Measurements from ENCODE around the gene ZFAND3.
"Not testable (repeated sequence)": the region's sequence is repeated elsewhere in the genome, so short reads cannot be mapped to it uniquely, and the experiment has no call there.

ZFAND3 gene

DNA sequence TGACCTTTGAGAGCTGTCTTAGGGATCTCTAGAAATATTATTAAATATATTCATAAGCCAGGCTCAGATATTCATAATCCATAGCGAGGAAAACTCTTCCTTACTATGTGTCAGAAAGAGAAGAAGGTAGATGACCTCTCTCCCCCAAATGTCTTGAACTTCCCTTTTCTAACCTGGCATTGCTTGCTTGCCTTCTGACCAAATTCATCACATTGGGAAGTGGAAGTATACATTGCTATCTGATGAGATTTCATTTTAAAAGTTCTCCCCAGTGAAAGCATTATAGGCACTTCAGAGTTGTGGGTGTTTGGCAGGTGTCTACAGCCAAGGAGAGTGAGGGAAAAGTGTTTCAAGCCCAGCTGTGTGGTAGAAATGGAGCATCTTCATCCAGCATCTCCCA, 197.3 kb downstream of the ZFAND3 start:
- peak; percentile 23 for DNase-seq

DNA sequence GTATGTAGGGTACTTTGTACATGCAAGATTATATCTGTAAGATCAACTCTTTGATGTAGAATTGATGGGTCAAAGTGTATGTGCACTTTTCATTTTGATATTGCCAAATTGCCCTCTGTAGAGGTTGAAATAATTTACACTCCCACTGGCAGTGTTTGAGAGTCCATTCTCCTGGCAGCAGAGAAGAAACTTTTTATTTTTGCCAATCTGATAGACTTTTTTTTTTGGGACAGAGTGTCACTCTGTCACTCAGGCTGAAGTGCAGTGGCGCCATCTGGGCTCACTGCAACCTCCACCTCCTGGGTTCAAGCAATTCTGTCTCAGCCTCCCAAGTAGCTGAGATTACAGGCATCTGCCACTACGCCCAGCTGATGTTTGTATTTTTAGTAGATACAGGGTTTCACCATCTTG, 199.2 kb downstream of the ZFAND3 start:
- DNase-seq, result no peak

DNA sequence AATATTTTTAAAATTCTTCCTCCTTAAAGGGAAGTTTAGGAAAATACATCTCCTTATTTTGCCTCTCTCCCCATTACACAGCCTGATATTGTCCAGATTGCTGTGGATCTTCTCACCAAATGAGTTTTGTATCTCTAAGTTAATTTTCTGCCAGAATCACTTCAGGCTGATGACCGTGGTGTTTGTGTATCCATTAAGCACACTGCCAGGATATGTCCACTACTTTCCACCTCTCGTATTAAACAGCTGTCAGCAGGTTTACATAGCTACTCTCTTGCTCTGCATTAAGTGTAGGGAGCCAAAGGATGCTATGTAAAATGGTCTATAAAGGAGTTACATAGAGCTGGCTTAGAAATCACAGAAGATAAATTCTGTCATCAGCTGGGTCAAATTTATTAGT, 201.1 kb downstream of the ZFAND3 start:
- no peak for DNase-seq

DNA sequence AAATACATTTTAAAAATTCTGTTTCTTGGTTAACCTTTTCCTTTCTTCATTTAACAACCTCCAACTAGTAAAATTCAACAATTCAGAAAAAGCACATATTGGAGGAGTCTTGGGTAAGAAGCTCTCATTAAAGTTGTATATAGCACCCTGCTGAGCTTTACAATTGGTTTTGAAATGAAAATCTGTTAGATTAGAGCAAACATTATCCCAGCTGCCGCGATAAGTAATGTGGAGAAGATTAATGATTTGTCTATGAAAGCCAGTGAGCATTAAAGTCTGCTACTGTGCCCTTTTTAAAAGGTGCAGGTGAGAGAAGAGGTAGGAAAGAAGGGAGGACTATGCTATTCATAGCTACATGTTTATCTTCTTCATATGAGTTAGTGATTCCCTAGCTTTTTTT, 201.5 kb downstream of the ZFAND3 start:
- DNase-seq, result no peak

DNA sequence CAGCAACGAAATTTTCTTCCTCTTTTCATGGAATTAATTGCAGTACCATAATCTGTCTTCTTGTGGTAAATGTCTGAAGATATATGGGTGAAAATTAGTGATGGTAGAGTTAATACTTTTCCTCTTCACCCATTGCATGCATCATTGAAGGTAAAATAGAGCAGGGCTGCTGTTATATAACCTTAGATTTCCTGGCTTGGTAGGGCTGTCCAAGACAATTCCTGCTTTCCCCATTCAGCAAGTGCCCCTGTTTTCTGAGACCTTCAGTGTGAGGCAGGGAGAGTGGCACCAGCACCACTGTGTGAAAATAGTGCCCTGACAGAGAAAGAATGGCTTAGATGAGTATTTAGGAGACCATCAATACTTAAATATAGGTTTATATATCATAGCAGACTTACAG, 202.0 kb downstream of the ZFAND3 start:
- DNase-seq, result no peak

DNA sequence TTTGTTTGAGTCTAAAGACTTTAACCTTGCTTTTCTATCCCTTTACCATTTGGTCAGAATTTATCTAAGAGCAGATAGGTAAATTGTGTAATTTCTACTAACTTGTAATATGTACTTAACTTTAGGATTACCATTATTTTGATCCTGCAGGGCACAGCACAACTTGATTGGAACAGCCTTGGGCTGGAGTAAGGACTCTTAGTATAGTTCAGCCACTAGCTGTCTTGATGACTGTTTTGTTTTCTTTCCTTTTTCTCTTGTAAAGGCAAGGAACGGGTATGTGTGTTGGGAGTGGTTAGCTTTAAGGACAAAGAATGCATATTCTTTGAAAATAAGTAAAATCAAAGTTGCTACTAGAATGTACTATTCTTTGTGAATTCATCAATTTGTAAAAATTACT, 203.2 kb downstream of the ZFAND3 start:
- DNase-seq, result no peak

DNA sequence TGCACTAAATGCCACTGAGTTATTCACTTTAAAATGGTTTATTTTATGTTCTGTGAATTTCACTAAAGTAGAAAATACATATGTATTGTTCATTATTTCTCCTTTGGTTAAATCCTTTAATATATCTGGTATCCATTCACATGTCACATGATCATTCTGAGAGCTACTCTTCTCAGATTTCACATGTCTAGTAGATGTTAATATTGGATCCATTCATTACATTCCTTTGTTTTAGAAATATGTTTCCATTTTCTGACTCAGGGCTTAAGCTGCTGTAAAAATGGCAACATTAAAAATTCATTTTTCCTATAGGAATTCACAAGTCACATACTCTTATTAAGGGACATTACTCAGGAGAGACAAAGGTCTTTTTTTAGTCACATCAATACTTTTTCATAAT, 205.4 kb downstream of the ZFAND3 start:
- DNase-seq, result no peak

DNA sequence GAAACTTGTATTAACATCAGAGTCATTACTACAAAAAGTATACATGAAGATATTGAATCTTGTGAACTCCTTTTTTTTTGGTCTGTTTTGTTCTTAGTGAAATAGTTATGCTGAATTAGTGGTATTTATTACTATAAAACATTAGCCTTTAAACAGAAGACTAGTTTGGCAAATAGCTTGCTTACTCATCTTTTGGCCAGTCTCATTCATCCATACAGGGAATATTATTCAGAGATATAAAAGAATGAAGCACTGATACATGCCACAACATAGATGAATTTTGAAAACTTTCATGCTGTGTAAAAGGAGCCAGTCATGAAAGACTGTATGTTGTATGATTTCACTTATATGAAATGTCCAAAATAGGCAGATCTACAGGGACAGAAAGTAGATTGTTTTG, 205.9 kb downstream of the ZFAND3 start:
- no peak for DNase-seq

DNA sequence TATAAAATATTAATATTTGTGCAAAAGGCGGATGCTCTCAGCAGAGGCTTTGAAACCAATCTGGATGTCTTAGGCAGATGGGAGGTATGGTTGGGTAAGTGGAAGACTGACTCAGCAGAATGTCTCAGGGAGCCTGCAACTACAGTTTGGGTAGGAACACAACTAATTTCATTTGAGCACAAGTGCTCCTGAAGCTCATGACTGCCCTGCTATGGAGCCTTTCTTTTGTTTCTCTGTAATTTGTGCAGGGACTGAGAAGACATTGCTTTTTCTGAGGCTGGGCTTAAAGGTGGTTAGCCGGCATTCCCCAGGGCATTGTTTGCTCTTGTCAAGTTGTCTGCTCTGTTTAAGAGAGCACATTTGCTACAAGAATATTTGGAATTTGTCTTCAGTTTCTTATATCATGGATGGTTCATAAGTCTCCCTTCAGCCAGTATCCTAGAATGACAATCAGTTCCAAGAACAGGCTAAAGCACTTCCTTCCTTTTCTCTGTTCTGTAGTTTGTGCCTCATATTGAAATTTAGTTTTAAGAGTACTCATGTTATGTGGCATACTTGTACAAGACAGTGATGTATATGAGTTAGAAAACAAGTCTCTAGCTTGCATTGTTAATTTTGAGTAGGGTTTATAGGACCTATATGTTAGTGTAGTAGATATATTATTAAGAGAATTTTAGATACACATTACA, 208.3 kb downstream of the ZFAND3 start:
- peak; percentile 56 for DNase-seq

DNA sequence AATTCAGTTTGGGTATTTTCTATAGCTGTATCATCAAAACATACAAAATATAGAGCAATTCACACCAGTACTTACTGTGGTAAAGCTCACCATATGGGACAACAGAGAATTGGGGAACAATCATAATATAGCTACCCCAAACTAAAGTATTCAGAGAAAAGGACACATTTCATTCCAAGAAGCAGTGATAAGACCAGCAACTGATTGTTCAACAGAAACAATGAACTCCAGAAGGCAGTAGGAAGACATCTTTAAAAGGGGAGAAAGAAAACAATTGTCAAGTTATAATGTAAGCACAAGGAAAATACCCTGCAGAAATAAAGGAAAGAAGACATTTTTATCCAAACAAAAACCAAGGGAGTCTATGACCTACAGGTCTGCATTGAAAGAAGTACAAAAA, 210.9 kb downstream of the ZFAND3 start:
- DNase-seq, result no peak

DNA sequence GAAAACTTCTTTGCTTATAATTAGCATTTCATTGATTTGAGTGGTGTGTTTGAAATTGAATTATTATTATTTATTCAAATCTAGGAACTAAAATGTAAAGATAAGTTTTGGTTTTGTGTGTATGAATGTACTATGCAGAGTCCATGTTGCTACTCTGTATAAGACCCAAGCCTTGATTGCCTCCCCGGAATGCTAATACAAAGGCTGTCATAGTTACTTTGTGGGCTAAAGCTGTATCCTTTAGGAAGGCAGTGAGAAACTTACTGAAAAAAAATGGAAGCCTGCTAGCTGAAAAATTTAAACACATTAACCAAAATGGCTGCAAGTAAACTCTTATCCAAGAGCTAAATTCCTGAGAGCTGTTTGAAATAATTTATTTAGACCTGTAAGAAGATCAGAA, 213.3 kb downstream of the ZFAND3 start:
- DNase-seq, result no peak

DNA sequence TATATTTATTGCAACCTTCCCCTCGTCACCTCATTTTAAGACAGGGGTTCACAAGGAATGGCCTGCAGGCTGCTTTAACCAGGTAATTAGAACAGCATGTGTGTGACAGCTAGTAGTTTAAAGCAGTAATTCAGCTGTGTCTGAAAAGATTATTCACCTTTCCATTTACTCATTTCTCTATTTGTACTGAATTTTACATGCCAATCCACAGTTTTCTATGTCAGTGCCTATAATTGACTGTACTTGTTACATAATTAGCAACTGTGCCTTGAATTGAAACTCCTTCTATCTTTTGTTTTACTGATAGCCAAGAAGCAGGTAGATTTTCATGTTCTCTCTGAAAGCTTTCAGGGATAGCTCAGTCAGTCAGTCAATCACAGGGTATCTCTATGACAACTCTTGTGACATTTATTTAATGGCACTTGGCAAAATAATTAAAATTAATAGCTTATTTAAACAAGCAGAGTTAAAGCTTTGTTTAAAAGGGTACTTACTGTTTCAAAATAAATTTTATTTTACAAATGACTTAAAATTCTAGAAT, 214.0 kb downstream of the ZFAND3 start:
- DNase-seq, result no peak

DNA sequence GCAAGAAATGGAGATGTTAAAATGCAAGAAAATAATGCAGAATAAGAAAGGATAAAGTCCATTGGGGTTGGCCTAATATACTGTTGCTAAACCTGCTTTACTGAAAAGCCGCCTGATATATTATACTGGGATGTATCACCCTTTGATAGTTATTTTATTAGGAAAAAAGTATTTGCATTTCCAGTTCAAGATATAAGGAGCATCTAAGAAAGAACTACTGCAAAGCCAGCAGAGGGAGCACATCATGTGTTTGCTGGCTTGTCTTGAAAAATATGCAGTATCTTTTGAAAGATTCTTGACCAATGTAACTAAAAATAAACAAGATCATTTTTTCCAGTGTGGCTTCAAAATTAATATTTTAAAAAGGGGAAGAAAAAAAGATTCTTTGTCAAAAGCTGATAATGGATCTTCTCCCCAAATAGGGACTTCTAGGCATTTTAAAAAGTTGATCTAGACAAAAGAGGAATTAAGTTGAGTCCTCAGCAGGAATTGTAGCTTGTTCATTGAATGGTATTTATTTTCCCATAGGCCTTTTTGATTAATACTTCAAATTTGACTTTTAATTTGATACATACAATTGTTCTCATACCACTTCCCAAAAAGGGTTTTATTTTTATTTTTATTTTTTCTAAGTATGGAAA, 214.9 kb downstream of the ZFAND3 start:
- DNase-seq, result peak; percentile 42

DNA sequence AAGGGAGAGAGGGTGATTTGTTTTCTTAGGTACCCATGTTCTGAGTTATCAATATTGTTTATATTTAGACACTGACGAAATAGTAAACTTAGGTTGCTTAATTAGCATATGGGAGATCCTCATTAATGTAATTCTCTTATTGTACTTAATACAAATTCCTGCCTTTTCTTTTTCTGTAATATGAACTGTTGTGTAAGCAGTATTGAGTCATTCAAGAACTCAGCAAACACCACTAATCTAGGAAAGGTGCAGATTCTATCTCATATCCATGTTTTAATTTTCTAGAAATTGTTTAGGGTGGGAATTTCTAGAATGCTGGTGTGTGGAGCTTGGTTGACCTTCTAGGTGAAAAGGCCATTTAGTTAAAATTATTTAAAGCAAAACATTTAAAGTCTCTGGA, 216.0 kb downstream of the ZFAND3 start:
- DNase-seq, result no peak

DNA sequence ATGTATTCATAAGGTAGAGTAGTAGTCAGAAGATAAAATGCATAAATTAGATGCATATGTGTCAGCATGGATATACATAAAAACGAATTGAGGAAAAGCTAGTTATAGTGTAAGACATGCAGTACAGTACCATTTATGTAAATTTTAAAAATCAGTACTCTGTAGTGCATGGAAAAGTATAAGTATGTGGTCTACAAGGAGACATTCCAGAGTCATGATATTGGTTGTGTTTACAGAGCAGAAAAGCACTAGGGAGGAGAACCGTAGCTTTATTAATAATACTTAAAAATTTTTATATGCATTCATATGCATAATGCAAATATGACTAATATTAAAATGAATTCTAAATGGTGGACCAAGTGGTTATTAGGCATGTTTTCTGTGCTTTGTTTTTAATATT, 220.0 kb downstream of the ZFAND3 start:
- DNase-seq, result no peak

DNA sequence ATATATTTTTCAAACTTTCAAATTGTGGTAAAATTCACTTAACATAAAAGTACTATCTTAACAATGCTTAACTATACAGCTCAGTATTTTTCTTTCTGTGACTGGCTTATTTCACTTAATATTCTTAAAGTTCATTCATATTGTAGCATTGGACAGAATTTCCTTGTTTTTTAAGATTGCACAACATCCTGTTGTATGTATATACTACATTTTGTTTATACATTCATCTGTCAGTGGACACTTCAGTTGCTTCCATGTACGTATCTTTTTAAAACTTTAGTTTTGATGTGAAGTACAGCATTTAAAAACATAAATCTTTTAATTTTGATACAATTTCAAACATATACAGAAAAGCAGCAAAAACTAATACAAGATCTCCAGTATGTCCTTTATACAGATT, 220.7 kb downstream of the ZFAND3 start:
- DNase-seq, result no peak

DNA sequence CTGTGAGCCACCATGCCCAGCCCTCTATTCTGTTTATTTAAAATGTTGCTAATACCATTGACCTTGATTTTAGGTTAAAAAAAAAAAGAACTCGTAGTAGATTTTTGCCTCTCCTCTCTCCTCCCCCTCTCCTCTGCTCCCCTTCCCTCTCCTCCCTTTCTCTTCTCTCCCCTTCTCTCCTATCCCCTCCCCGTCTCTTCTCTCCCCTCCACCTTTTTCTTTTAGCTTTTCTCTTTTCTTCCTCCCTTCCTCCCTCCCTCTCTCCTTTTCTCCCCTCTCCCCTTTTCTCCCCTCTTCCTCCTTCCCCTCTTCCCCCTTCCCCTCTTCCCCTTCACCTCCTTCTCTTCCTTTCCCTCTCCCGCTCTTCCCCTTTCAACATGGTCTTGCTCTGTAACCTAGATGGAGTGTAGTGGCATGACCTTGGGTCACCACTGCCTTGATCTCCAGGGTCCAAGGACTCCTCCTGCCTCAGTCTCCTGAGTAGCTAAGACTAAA, 223.8 kb downstream of the ZFAND3 start:
- DNase-seq, result no peak

DNA sequence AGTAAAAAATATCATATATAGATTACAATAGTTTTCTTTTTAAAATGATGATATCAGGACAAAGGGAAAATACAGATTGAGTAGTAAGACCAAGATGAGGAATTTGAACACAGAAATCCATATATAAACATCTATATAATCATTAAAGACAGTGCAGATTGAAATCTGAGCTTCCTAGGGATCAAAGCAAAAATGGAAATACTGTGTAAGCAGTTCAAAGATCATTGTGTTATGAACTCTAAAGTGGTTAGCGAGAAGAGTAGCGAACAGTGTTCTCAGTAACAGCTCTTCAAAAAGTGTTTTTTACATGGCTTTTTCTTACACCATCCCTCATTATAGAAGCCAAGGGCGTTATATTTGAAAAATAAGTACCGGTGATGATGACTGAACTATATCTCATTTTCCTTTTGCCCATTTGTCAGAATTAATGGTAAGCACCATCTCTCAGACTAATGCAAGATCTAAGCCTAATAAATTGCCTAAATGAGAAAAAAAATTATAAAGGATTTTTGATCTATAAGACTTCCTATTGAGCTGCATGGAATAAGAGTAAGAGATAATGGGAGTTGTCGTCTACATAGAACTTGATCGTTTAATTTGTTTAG, 226.3 kb downstream of the ZFAND3 start:
- DNase-seq, result no peak

DNA sequence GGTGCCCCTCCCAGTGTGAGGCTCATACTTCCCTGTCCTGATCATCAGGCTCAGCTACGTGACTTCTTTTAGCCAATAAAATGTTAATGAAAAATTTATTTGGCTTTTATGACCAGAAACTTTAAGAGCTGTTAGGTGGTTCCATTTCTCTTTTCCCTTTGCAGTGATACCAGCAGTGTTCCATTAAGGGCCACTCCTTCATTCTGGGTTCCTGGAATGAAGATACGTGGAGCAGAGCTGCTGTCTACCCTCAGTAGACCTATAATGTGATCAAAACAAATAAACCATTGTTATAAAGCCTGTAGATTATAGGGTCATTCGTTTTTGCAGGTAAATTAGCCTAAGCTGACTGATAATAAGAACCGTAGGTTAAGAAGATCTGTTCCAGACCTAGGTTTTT, 228.0 kb downstream of the ZFAND3 start:
- no peak for DNase-seq

DNA sequence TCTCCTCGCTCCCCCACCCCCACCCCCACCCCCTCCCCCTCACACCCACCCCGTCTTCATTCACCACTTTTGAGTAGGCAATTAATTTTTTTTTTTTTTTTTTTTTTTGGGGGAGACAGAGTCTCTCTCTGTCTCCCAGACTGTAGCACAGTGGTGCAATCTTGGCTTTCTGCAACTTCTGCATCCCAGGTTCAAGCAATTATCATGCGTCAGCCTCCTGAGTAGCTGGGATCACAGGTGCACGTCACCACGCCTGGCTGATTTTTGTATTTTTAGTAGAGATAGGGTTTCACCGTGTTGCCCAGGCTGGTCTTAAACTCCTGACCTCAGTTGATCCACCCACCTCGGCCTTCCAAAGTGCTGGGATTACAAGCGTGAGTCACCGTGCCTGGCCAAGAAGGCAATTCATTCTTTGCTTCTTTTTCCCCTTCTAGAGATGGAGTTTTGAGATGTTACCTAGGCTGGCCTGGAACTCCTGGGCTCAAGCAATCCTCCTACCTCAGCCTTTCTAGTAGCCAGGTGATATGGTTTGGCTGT, 230.4 kb downstream of the ZFAND3 start:
- not testable (repeated sequence) for DNase-seq

DNA sequence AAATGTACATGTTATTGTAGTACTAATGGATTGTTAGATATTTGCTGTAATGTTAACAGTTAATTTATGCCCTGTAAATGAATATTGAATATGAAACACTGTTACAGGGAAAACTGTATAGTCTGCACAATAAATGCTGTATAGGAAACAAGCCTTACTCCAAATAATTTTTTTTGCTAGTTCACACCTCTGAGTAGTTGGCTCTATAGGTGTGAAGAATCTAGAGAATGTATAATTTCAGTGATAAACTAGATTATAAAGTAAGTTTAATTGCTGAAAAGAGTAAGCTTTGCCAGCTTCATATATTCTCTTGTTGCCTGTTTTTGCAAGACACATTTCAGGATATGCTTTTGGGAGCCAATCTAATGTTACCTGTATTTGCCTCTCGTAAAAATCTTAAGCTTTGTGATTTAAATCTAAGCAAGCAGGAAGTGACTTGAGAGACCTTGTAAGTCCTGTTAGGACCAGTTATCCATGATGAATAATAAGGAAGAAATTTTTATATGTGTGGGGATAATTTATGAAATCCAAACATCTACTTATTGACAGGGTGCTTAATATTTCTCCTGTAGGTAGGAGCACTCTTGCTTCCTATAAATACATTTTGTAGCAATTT, 232.4 kb downstream of the ZFAND3 start:
- DNase-seq, result no peak

DNA sequence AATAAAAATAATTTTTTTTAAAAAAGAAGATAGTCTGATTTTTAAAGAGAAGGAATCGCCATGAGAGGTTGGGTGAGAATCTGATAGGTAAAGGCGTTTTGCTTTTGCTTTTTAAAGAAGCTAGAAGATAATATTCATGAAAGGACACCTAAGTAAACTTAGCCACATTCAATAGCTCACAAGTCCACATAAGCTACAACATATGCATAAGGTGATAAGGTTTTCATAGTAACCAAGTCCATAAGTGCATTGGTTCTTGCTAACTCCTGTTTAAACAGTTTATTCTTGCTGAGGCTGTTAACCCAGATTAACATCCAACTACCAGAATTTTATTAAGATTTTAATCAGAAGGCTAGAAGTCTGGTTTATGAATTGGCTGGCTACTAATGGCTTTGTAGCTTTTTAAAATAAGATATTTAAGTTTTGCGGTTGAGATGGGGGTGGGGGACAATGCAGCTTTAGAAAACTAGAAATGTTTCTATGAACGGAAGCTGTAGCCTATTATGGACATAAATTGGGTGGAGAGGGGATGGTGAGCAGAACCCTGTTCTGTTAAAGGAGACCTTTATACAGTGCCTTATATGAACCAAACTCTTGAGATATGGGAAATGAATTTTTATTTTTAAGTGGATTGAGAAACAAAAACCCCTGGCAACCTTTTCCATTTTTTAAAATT, 235.1 kb downstream of the ZFAND3 start:
- peak; percentile 20 for DNase-seq

DNA sequence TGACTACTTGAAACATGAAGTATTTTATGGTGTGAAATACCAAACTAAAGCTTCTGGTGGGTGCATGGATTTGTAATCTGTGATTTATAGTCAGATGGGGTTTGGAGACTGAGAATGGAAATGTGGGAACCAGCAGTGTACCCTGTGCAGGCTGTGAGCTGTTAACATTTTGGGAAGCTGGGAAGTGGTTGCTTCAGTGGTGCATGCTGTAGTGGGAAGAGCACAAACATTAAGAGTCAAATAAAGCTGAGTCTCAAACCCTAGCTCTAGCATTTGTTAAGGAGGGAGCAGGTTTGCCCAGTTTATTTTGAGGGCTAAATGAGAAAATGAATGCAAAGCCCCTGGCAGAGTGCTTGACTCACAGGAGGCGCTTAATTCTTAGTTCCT, 235.7 kb downstream of the ZFAND3 start:
- no peak for DNase-seq

All from hematopoietic multipotent progenitor cell treated with erythropoietin and hydrocortisone succinate and interleukin-3 and kit ligand, for 6 days (in vitro differentiated cells).